LNCAP (cell line): ENCODE data around the gene PRPS1L1.

Source experiments
- TF ChIP-seq, protein P1 (sequence below): fragments of 450-650 bp; IDR thresholded peaks from 2 replicates; pipeline ENCODE4 v1.5.1; 2017; ENCODE audit warnings: mild to moderate bottlenecking

Gene PRPS1L1

GRCh38 chr7:17990761-17991160 lies 36.9 kb downstream of the PRPS1L1 start:
- TF ChIP-seq, protein P1, sequence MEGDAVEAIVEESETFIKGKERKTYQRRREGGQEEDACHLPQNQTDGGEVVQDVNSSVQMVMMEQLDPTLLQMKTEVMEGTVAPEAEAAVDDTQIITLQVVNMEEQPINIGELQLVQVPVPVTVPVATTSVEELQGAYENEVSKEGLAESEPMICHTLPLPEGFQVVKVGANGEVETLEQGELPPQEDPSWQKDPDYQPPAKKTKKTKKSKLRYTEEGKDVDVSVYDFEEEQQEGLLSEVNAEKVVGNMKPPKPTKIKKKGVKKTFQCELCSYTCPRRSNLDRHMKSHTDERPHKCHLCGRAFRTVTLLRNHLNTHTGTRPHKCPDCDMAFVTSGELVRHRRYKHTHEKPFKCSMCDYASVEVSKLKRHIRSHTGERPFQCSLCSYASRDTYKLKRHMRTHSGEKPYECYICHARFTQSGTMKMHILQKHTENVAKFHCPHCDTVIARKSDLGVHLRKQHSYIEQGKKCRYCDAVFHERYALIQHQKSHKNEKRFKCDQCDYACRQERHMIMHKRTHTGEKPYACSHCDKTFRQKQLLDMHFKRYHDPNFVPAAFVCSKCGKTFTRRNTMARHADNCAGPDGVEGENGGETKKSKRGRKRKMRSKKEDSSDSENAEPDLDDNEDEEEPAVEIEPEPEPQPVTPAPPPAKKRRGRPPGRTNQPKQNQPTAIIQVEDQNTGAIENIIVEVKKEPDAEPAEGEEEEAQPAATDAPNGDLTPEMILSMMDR, result no peak

GRCh38 chr7:17989546-17989945 lies 38.1 kb downstream of the PRPS1L1 start:
- TF ChIP-seq, protein P1, result no peak

- TF ChIP-seq, protein P1, result no peak
Observed at GRCh38 chr7:17988858-17989257, 38.8 kb downstream of the PRPS1L1 start.

DNA sequence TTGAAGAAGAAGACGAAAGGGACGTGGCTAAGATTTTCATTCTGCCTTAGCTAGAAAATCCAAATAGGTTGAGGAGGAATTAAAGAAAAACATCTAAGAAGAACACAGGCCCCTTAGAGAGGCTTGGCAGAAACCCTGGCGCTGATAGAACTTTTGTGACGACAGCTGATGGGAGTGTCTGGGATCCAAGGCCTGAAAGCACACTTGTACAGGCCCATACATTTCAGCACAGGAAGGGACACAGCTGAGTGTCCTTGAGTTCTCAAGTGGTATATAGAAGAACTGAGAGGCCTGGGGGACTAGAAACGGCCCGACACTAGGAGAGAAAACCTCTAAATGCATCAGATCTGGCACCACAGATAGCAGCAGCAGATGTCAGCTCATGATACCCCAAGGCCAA lies 39.5 kb downstream of the PRPS1L1 start:
- TF ChIP-seq, protein P1, result no peak

DNA sequence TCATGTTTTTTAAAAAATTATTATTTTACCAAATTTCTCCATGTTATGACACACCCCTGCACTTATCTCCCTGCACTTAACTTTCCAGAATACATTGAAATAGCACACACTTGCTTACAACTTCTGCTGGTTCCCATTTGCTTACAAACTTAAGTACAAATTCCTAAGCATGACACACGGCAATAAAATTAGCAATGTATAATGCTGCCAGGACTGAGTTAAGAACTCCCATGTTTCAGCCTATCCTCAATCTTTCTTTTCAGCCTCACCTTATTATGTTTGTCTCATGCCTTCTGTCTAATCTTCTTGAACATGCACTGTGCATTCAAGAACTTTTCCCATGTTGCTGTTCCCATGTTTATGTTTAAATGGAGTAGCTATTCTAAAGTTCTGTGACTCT lies 40.8 kb downstream of the PRPS1L1 start:
- TF ChIP-seq, protein P1, result no peak

DNA sequence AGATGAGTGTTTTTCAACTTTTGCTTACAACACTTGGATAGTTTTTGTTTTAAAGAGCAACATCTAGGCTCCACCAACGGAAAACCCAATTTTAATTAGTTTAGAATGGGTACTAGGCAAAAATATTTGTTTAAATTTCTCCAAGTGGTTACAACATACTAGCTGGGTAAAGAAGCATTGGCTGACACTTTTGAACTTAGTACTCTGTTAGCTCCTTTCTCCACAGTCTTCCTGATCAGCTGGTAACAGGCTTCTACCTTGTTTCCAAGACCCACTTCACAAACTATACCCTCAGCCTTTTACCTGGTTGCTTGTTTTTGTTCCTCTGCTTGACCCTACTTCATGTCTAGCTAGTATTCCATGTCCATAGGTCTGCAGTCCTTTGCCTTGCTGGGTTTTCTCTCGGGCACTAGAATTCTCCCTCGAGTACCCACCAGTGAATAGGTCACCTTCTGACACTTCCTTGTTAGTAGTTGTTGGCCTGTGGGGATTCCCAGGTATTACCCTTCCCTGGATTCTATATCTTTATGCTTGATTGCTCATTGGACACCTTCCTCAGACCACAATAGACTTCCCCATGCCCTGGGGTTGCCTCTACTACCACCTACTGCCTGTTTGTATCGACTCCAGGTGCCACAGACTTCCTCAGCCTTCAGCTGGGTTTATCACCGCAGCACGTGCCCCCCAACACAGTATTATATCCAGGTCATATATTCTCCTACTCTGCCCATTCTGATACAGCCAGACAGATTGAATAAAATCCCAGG lies 42.0 kb downstream of the PRPS1L1 start:
- TF ChIP-seq, protein P1, result no peak

- TF ChIP-seq, protein P1, result no peak
Observed at GRCh38 chr7:17984288-17984687, 43.4 kb downstream of the PRPS1L1 start.
